Kidney epithelial cell (primary cell): ENCODE results near the gene TMEM106C. TPM values are rescaled to one million over a fixed set of nuclear protein-coding genes. Genes with fewer than 3 reads are reported as not detected.

ENCODE experiments used
- DNase-seq: peaks from one replicate; pipeline ENCODE4 v3.0.0-alpha.2; 2010; ENCODE audit warnings: low read depth
- H3K27me3 ChIP-seq: 2 replicates; pipeline ENCODE4 v1.6.0; 2011; ENCODE audit warnings: low read length; ENCODE audit not compliant: control insufficient read depth, insufficient read depth
- H3K36me3 ChIP-seq: 2 replicates; pipeline ENCODE4 v1.5.1; 2011; ENCODE audit warnings: low read length; ENCODE audit not compliant: control insufficient read depth, insufficient read depth
- H3K4me3 ChIP-seq: 2 replicates; pipeline ENCODE4 v1.5.1; 2011; ENCODE audit warnings: low read depth, mild to moderate bottlenecking, control low read depth, low read length
- total RNA-seq: library from RNA; depleted of rRNA; stranded (reverse); fragments of >200 nt; gene quantifications from 2 replicates; pipeline ENCODE4 v1.2.3, GENCODE V29; 2015
- TF ChIP-seq, protein P1 (sequence below): IDR thresholded peaks from 2 replicates; pipeline ENCODE4 v1.5.1; 2011; ENCODE audit warnings: mild to moderate bottlenecking, moderate library complexity, low read length, control low read depth, inconsistent platforms; ENCODE audit not compliant: insufficient read depth, poor library complexity, severe bottlenecking

TMEM106C gene
- total RNA-seq, 1 donor from 2014 or later: 133 TPM

DNA sequence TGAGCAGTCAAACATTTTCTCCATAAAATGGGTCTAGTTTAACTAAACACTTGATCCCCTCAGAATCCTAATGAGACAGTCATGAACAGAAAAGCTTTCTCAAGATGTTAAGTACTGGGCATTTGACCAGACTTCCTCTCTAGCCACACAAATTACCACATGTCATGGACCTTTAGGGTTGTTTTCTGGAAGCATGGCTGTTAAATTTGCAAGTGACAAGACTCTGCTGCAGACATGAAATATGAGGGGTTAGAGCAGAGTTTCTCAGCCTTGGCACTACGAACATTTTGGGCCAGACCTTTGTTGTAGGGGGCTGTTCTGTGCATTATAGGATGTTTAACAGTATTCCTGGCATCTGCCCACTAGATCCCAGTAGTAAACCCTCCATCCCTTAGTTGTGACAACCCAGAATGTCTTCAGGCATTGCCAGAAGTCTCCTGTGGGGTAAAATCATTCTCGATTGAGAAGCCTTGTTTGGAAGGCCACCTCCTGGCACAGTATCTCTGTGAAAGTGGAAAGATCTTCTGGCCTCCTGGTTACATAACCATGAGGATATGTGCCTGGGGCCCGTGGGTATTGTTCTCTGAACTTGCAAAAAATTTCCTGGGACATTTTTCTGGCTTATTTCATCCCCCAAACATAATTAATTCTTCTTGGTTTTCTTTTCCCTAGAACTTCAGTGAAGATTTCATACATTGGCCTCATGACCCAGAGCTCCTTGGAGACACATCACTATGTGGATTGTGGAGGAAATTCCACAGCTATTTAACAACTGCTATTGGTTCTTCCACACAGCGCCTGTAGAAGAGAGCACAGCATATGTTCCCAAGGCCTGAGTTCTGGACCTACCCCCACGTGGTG, 4.3 kb downstream of the TMEM106C start:
- TF ChIP-seq, protein P1, sequence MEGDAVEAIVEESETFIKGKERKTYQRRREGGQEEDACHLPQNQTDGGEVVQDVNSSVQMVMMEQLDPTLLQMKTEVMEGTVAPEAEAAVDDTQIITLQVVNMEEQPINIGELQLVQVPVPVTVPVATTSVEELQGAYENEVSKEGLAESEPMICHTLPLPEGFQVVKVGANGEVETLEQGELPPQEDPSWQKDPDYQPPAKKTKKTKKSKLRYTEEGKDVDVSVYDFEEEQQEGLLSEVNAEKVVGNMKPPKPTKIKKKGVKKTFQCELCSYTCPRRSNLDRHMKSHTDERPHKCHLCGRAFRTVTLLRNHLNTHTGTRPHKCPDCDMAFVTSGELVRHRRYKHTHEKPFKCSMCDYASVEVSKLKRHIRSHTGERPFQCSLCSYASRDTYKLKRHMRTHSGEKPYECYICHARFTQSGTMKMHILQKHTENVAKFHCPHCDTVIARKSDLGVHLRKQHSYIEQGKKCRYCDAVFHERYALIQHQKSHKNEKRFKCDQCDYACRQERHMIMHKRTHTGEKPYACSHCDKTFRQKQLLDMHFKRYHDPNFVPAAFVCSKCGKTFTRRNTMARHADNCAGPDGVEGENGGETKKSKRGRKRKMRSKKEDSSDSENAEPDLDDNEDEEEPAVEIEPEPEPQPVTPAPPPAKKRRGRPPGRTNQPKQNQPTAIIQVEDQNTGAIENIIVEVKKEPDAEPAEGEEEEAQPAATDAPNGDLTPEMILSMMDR: no peak

DNA sequence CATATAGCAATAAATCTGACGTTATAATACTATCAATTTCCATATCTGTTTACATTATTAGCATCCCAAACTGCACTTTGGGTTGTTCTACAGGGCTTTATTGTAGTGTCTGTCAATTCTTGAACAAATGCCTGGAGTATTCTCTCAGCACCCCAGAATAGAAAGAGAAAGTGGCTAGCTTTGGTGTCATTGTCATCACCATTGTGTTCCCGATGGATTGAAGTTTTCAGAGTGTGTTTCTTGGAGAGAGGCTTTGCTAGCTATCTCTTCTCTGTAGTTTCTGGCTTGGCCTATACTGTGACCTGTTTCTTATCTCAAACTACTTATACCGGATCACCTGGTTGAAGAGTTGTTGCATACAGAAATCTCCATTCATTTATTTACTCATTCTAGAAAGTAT, 6.4 kb downstream of the TMEM106C start:
- TF ChIP-seq, protein P1: no peak
- no peaks in the 10 kb centered on the region for H3K36me3 ChIP-seq
- no peak overlapping the region for H3K4me3 ChIP-seq
- no peaks in the 10 kb centered on the region for H3K27me3 ChIP-seq
- DNase-seq: no peak

More for the DNA sequence above, 4.3 kb downstream of the TMEM106C start:
- no peaks in the 10 kb centered on the region for H3K36me3 ChIP-seq
- no peaks in the 10 kb centered on the region for H3K27me3 ChIP-seq
- no peak for DNase-seq
- H3K4me3 ChIP-seq: no peak overlapping the region

DNA sequence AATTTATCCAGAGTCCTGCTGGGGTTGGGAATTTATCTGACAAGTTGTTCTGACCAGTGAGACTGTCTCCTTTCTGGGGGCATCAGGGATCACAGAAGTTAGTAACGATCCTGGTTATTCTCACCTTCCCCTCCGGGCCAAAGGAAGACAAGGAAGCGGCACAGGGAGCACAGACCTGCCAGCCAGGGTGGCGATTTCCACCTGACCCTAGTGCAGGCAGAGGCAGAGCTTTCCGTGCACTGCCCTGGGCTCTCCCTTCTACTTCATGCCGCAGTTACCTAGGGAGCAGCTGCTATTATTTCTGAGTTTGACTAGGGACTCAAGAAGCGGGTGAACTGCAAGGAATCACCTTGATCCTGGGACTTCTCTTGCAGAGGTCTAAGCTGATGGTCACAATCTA, 7.4 kb downstream of the TMEM106C start:
- Histone ChIP-seq H3K4me3 (no peak overlapping the region), H3K27me3 (no peaks in the 10 kb centered on the region), H3K36me3 (no peaks in the 10 kb centered on the region)
- TF ChIP-seq, protein P1: no peak
- no peak for DNase-seq

DNA sequence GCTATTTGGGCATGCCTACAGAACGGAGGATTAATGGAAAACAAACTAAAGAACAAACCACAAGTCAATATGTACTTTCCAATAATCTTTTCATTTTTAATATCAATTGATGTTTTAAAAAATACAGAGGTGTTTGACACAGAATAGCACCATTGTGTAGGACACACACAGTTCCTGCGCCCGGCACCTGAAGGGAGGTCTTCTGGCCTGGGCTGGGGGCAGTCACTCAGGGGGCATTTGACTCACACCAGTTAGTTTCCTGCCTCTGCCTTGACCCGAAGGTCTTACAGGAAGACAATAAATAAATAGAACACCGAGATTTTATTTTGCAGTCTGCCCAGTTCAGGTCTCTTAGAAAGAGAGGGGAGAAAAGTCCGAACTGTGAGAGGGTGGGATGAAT, 9.5 kb downstream of the TMEM106C start:
- no peak for DNase-seq
- Histone ChIP-seq H3K4me3 (no peak overlapping the region), H3K36me3 (no peaks in the 10 kb centered on the region), H3K27me3 (no peaks in the 10 kb centered on the region)
- TF ChIP-seq, protein P1: no peak

DNA sequence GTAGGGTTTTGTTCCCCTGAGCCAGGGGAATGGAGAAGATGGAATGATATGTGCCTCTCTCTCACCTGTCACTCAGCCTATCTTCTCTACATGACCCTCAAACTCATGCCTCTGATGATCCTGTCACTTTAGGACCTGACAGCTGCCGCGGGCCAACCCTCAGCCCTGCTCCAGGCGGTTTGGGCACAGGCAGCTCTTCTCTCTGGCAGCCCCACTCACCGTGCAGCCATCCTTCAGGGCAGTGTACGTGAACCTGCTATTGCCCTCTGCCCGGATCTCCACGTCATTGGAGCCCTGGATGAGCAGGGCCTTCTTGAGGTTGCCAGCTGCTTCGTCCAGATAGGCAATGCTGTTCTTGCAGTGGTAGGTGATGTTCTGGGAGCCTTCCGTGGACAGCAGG, 10.5 kb downstream of the TMEM106C start:
- DNase-seq: no peak
- TF ChIP-seq, protein P1: no peak
- Histone ChIP-seq H3K36me3 (no peaks in the 10 kb centered on the region), H3K27me3 (peaks cover 7% of the 10 kb centered on the region), H3K4me3 (no peak overlapping the region)
